ENCODE data around the gene TMEM126A. TPM values are rescaled to one million over a fixed set of nuclear protein-coding genes. Genes with fewer than 3 reads are reported as not detected.
"Not testable (repeated sequence)": the region's sequence is repeated elsewhere in the genome, so short reads cannot be mapped to it uniquely, and the experiment has no call there.

Gene TMEM126A
- total RNA-seq, 1 donor from 2014 or later, result 23.8 TPM

- DNase-seq (ENCODE audit: low spot score), result no peak
These were observed 10.4 kb downstream of the TMEM126A start for GRCh38 chr11:85658180-85658579.

GRCh38 chr11:85661972-85662664, 14.4 kb downstream of the TMEM126A start:
- no peak for DNase-seq (ENCODE audit: low spot score)

GRCh38 chr11:85663080-85663752, 15.4 kb downstream of the TMEM126A start:
- DNase-seq (ENCODE audit: low spot score), result no peak

- peak; percentile 89 for DNase-seq (ENCODE audit: low spot score)
These were observed 16.2 kb downstream of the TMEM126A start for GRCh38 chr11:85663753-85664614.

GRCh38 chr11:85664615-85665481, 17.1 kb downstream of the TMEM126A start, which contains the start of gene CREBZF:
TSS of gene CREBZF (minus strand) at chr11:85665129. CDS start at chr11:85664875, 254 bp downstream.
- peak; percentile 97 for DNase-seq (ENCODE audit: low spot score)

- DNase-seq (ENCODE audit: low spot score), result no peak
These were observed 18.0 kb downstream of the TMEM126A start for GRCh38 chr11:85665733-85666132.

GRCh38 chr11:85666687-85667086, 18.9 kb downstream of the TMEM126A start:
- no peak for DNase-seq (ENCODE audit: low spot score)

GRCh38 chr11:85668157-85668556, 20.4 kb downstream of the TMEM126A start:
- no peak for DNase-seq (ENCODE audit: low spot score)

GRCh38 chr11:85670949-85671663, 23.3 kb downstream of the TMEM126A start:
- DNase-seq (ENCODE audit: low spot score), result not testable (repeated sequence)

GRCh38 chr11:85672105-85672902, 24.5 kb downstream of the TMEM126A start:
- DNase-seq (ENCODE audit: low spot score), result no peak

GRCh38 chr11:85673393-85673792, 25.6 kb downstream of the TMEM126A start:
- DNase-seq (ENCODE audit: low spot score), result no peak

- no peak for DNase-seq (ENCODE audit: low spot score)
These were observed 31.8 kb downstream of the TMEM126A start for GRCh38 chr11:85679576-85679975.

- no peak for DNase-seq (ENCODE audit: low spot score)
These were observed 33.1 kb downstream of the TMEM126A start for GRCh38 chr11:85680897-85681296.

- DNase-seq (ENCODE audit: low spot score), result peak; percentile 65
These were observed 34.9 kb downstream of the TMEM126A start for GRCh38 chr11:85682330-85683305.

- DNase-seq (ENCODE audit: low spot score), result no peak
These were observed 37.5 kb downstream of the TMEM126A start for GRCh38 chr11:85685125-85685819.

GRCh38 chr11:85685820-85686459, 38.2 kb downstream of the TMEM126A start, which contains the start of gene CCDC89:
TSS of gene CCDC89 (minus strand) at chr11:85686195. CDS start at chr11:85686130, 65 bp downstream.
- peak; percentile 76 for DNase-seq (ENCODE audit: low spot score)

- DNase-seq (ENCODE audit: low spot score), result no peak
These were observed 46.7 kb downstream of the TMEM126A start for GRCh38 chr11:85694385-85694980.

All from ureter (tissue), 1 donor.